Left ventricle myocardium inferior (tissue), 1 donor: ENCODE results near the gene INTS15. TPM values are rescaled to one million over a fixed set of nuclear protein-coding genes. Genes with fewer than 3 reads are reported as not detected.

Experiments used
- DNase-seq: peaks from one replicate; pipeline ENCODE4 v3.0.0-alpha.2; 2020
- H3K27ac ChIP-seq: fragments of 200-600 bp; replicated peaks from 2 replicates; pipeline ENCODE4 v1.8.0; 2021
- H3K27me3 ChIP-seq: fragments of 200-600 bp; 2 replicates; pipeline ENCODE4 v1.8.0; 2021; ENCODE audit warnings: low read depth
- H3K36me3 ChIP-seq: fragments of 200-600 bp; 2 replicates; pipeline ENCODE4 v1.8.0; 2021
- H3K4me1 ChIP-seq: fragments of 200-600 bp; 2 replicates; pipeline ENCODE4 v1.8.0; 2021
- H3K4me3 ChIP-seq: fragments of 200-600 bp; 2 replicates; pipeline ENCODE4 v1.8.0; 2021; ENCODE audit warnings: mild to moderate bottlenecking, moderate library complexity
- H3K9me3 ChIP-seq: fragments of 200-600 bp; replicated peaks from 2 replicates; pipeline ENCODE4 v1.8.0; 2021
- intact Hi-C: fragments of 100-400 bp; cut with micrococcal nuclease; formaldehyde crosslinking; loops from one replicate; pipeline ENCODE4 v1.11.0; 2022
- total RNA-seq: library from RNA; stranded (reverse); fragmentation: NEBNext Ultra II Directional; extraction: Animal tissue kit (Norgen Biotek cat#: 25700); gene quantifications from one replicate; pipeline ENCODE4 v1.2.1, GENCODE V29; 2021
- TF ChIP-seq, protein P1 (sequence below): fragments of 200-600 bp; IDR thresholded peaks from 2 replicates; pipeline ENCODE4 v1.8.0; 2021; ENCODE audit warnings: antibody characterized with exemption, mild to moderate bottlenecking, borderline replicate concordance
- donor health status: DM: no; HTN: yes; CAD: no; lungs with severe emphysema.

Gene INTS15
- total RNA-seq, 1 donor from 2014 or later: 14.4 TPM

DNA sequence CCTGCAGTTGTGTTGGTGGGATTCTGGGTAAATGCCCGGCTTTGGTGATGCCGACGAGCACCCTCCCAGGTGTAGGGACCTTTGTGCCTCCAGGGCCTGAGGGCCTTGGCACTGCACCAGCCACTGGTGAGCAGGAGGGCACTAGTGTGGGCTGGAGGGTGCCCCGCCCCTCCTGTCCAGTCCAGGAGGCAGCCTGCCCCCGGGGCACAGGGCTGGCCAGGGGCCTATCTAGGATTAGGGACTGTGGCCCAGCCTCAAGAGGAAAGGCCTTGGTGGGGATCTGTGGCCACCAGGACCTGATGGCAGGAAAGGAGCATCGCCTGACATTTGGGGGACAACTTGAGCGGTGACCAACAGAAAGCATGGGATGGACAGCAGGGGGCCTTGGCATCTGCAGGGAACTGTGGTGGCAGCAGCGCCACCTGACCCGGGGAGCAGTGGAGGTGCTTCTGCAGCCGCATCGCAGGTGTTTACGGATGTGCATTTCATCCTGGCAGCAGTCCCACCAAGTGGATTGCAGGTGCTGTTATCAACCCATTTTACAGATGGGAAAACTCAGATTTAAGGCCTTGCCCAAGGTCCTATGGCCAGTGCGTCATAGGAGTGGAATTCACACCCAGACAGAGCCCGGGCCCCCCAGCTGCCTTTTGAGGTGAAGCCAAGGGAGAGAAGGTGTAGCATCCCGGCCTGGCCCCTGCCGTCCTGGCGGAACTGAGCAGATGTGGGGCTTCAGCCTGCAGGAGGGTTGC, 58.4 kb downstream of the INTS15 start:
- peaks cover 83% of the 10 kb centered on the region for H3K36me3 ChIP-seq
- no peak overlapping the region for H3K4me3 ChIP-seq
- no peak for DNase-seq
- peaks cover 6% of the 10 kb centered on the region for H3K9me3 ChIP-seq
- H3K27me3 ChIP-seq: no peaks in the 10 kb centered on the region
- TF ChIP-seq, protein P1, sequence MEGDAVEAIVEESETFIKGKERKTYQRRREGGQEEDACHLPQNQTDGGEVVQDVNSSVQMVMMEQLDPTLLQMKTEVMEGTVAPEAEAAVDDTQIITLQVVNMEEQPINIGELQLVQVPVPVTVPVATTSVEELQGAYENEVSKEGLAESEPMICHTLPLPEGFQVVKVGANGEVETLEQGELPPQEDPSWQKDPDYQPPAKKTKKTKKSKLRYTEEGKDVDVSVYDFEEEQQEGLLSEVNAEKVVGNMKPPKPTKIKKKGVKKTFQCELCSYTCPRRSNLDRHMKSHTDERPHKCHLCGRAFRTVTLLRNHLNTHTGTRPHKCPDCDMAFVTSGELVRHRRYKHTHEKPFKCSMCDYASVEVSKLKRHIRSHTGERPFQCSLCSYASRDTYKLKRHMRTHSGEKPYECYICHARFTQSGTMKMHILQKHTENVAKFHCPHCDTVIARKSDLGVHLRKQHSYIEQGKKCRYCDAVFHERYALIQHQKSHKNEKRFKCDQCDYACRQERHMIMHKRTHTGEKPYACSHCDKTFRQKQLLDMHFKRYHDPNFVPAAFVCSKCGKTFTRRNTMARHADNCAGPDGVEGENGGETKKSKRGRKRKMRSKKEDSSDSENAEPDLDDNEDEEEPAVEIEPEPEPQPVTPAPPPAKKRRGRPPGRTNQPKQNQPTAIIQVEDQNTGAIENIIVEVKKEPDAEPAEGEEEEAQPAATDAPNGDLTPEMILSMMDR: no peak
- no peak overlapping the region for H3K27ac ChIP-seq
- peaks cover 10% of the 10 kb centered on the region for H3K4me1 ChIP-seq
- intact Hi-C loops: no loop called here

DNA sequence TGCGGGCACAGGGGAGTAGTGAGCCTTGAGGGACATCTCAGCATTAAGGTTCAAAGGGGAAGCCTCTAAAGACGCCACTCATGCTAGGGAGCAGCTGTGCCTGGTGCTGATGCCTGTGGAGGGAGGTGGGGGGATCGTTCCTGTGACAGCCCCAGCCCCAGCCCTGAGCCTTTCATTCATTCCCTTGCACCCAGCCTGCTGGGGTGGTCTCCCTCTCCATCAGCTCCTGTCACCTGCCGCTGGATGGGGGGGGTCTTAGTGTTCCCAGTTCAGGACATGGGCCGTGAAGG, 58.9 kb downstream of the INTS15 start:
- Histone ChIP-seq H3K4me1 (peaks cover 10% of the 10 kb centered on the region), H3K36me3 (peaks cover 79% of the 10 kb centered on the region), H3K4me3 (no peak overlapping the region), H3K27ac (no peak overlapping the region), H3K27me3 (no peaks in the 10 kb centered on the region), H3K9me3 (peaks cover 6% of the 10 kb centered on the region)
- TF ChIP-seq, protein P1: no peak
- intact Hi-C loops: no loop called here
- no peak for DNase-seq

DNA sequence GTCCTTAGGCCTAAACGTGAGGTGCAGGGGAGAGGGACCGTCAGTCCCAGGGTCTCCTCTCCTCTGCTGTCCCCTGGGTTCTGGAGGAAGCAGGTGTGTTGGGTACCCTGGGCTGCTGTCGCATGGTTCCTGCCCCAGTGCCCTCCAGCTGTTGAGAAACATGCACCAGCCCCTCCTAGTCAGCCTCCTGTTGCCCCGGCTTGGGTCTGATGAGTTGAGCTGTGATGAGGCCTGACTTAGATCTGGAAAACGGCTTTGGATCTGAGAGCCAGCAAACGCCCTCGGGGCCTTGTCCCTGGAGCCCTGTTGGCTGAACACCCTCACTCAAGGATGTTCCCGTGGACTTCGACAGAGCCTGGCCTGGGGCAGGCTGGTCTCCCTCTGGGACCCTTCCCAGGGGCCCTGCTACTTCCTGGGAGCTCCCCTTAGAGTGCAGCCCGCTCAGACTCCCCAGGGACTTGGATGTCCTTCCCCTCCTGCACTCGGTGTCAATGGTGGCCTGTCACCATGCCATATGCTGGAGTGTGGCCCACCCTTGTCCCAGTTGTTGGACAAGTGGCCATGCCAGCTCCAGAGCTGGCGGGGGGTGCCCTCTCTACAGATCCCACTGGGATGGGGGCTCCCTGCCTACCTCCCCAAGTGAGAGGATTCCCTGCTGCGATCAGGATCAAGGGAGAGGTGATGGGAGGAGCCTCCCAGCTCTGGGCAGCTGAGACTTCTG, 59.6 kb downstream of the INTS15 start:
- no peak for DNase-seq
- Histone ChIP-seq H3K27me3 (no peaks in the 10 kb centered on the region), H3K36me3 (peaks cover 79% of the 10 kb centered on the region), H3K27ac (no peak overlapping the region), H3K4me1 (peaks cover 10% of the 10 kb centered on the region), H3K4me3 (no peak overlapping the region), H3K9me3 (peaks cover 6% of the 10 kb centered on the region)
- TF ChIP-seq, protein P1: no peak
- intact Hi-C loops: no loop called here

DNA sequence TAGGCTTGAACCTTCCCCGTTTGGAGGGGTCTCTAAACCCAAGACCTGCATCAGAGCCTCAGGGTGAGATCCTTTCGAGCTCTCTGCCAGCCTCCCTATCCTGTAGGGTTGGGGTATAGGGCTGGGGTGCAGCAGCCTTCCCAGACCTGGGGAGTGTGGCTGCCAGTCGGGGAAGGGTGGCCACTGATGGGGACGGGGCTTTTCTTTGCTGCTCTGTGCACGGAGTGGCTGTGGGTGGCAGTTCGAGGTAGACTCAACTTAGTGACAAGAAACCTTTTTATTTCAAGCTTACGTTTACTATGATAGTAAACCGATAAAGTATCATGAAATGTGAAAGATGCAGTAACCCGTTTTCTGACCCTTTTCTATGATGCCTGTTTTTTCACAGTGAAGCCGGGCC, 60.3 kb downstream of the INTS15 start:
- DNase-seq: no peak
- H3K4me3 ChIP-seq: no peak overlapping the region
- peaks cover 79% of the 10 kb centered on the region for H3K36me3 ChIP-seq
- no peaks in the 10 kb centered on the region for H3K27me3 ChIP-seq
- TF ChIP-seq, protein P1: no peak
- peaks cover 6% of the 10 kb centered on the region for H3K9me3 ChIP-seq
- no peak overlapping the region for H3K27ac ChIP-seq
- intact Hi-C loops: no loop called here
- H3K4me1 ChIP-seq: peaks cover 10% of the 10 kb centered on the region

DNA sequence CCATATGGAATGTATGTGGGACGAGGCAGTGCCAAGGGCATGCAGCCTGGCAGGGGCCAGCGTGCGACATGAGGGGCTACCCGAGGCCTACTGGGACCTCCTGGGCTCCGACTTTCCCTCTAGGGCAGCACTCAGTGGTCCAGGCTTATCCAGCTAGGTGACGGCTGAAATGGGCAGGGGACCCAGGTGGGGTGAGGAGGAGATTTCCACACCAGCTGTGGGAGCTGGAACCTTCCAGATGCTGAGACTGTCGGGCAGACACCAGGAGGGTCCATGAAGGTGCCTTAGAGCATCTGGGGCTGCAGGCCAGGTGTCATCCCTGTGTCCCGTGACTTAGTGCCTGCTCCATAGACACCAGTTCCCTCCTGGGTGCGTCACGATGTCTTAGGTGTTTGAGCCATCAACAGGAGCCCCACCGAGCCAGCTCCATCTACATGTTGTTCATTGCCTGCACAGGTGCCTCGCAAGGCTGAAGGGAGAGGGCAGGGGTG, 60.7 kb downstream of the INTS15 start:
- H3K27me3 ChIP-seq: no peaks in the 10 kb centered on the region
- TF ChIP-seq, protein P1: no peak
- H3K36me3 ChIP-seq: peaks cover 79% of the 10 kb centered on the region
- peaks cover 6% of the 10 kb centered on the region for H3K9me3 ChIP-seq
- DNase-seq: no peak
- intact Hi-C loops: no loop called here
- H3K27ac ChIP-seq: no peak overlapping the region
- H3K4me1 ChIP-seq: peaks cover 10% of the 10 kb centered on the region
- no peak overlapping the region for H3K4me3 ChIP-seq
